Fibroblast of skin of back (primary cell): ENCODE measurements around the gene STARD13.

Source experiments
- DNase-seq: peaks from one replicate; pipeline ENCODE4 v3.0.0-alpha.2; 2013

STARD13 gene

DNA sequence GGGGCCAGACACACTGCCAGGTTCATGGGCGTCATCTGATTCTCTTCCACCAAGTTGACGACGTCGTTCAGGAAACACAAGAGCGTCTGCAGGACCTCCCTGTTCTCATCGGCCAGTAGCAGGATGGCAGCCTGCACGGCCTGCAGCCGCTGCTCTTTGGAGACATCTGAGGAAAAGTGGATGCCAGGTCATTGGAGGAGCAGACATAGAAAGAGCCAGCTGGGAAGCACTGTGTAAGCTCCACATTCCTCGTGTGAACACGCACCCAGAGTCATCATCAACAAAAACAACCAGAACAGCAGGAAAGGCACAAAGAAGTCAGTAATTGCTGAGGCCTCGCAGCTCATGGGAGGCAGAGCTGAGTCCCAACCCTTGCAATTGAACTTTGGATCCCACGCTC, 172.8 kb downstream of the STARD13 start:
- peak; percentile 24 for DNase-seq

- peak; percentile 47 for DNase-seq
These were observed 174.0 kb downstream of the STARD13 start for GRCh38 chr13:33111414-33112110.

DNA sequence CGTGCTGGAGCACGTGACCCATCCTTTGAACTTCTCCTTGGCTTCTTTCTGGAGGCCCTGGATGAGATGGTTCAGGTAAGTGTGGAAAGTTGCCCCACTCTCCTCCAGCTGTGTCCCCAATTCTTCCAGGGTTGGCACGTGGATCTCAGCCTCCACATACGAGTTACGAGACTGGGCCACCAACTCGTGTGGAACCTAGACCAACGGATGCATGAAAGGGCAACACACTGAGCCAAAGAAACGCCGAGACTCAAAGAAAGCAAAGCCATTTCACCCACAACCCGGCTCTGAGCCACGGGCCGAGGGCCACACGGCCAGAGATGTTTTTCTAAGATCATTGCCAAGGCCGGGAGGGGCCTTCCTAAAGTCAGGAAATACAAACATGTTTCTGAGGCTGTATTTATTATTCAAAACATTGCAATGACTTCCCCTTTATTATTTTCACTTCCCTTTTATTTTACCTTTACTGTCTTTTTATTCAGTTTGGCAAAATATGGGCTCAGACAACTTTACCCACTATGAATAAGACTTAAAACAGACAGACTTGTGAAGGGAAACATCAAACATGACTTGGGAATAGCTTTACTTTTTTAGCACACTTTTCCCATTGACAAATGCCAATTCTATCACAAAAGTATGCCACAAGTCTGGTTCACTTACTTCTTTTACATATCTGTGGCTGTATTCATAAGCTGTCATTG, 174.7 kb downstream of the STARD13 start:
- DNase-seq: peak; percentile 34

DNA sequence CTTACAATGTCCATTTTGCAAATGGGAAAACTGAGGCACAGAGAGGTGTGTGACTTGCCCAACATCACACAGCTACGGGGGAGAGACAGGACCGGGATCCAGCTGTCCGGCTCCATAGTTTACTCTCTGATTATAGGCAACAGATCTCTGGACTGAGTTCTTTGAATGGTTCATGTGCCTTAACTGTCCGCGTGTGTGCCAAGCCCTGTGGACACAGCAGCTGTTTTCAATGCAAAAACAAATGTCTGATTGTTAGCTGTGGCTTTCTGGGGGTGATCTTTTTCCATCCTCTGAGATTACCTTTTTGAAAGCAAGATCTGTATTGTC, 175.2 kb downstream of the STARD13 start:
- no peak for DNase-seq

DNA sequence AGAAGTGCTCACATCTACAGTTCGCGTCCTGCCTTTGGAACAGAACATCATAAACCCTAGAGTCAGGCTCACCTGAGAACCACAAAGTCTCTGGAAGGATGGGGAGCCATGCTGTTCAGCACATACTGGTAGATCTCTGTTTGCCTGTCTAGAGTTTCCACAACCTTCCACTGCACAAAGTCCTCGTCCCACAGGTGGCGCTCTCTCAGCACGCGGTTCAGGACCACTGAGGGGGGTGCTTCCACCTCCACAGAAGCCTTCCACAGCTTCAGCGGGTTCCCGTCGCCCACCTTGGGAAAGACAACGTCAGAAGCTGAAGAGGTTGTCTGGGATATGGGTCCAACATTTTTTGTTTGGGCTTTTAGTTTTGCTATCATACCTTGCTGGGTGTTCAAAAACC, 175.8 kb downstream of the STARD13 start:
- DNase-seq: no peak

DNA sequence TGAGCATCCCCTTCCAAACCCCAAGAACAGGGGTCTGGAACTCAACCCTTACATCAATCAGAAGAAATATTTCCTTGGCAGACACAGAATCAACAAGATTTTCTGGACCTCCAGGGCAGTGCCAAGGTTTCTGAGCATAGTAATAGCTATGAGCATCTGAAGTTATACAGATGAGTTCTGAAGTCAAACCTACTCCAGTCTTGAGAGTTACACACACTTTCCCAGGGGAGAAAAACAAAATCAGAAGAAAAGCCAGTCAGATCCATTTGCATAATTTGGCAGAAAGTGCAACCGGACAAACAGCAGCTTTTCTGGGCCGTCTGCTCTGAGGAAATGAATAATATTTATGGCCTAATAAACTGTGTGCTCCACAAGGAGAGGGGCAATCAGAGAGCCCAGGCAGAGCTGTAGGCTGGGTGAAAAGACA, 176.3 kb downstream of the STARD13 start:
- DNase-seq: no peak

- peak; percentile 76 for DNase-seq
These were observed 176.9 kb downstream of the STARD13 start for GRCh38 chr13:33108620-33109019.

- DNase-seq: no peak
These were observed 178.2 kb downstream of the STARD13 start for GRCh38 chr13:33107361-33107760.

GRCh38 chr13:33106656-33107360, 178.7 kb downstream of the STARD13 start:
- no peak for DNase-seq

GRCh38 chr13:33105387-33106005, 180.1 kb downstream of the STARD13 start:
- no peak for DNase-seq

GRCh38 chr13:33103457-33103856, 182.1 kb downstream of the STARD13 start:
- DNase-seq: no peak

DNA sequence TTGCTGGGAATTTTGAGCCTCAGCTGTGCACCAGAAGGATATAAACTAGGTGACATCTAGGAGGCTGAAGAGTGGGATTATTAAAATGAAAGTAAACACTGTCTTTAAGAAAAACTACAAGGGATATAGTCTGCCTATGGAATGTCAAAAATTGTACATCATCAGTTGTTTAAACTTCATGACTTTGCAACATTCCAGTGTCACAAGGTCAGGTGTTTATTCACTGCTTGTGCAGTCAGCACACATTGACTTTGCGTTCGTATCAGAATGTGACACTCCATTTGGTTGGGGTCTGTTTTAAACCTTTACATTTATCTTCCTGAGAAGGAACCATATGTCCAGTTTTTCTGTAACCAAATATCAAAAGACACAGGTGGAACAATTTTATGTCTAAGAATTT, 183.7 kb downstream of the STARD13 start:
- DNase-seq: no peak

DNA sequence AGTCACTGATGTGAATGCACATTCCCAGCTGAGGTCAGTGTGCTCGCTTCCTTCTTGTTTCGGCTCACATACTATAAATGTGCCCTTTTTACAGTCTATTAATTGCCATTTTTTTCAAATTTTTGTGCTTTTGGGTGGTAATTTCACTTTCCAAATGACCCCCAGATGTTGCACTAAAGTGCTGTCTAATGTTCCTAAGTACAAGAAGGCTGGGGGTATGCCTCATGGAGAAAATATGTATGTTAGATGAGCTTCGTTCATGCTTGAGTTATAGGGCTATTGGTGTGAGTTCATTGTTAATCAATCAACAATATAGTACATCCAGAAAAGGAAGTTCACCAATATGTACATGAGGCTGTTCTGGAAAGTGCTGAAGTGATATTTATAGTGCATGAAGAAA, 184.7 kb downstream of the STARD13 start:
- no peak for DNase-seq

DNA sequence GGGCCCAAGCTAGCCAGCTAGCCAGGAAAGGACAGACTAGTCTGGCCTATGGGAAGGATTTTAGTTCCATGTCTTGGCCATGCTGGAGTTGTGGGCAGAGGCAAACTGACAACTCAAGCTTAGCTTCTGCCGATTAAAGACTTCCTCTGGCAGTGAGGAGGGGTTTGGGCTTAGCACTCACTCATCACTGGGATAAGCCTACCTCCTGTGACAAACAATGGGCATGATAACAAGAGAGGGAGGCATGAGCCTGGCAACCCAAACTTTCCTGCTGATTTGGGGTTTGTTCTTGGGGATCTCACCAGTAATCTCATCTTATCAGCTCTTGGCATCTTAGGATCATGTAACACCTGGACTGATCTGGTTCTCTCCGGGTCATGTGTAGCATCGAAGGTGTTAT, 185.7 kb downstream of the STARD13 start:
- DNase-seq: no peak

DNA sequence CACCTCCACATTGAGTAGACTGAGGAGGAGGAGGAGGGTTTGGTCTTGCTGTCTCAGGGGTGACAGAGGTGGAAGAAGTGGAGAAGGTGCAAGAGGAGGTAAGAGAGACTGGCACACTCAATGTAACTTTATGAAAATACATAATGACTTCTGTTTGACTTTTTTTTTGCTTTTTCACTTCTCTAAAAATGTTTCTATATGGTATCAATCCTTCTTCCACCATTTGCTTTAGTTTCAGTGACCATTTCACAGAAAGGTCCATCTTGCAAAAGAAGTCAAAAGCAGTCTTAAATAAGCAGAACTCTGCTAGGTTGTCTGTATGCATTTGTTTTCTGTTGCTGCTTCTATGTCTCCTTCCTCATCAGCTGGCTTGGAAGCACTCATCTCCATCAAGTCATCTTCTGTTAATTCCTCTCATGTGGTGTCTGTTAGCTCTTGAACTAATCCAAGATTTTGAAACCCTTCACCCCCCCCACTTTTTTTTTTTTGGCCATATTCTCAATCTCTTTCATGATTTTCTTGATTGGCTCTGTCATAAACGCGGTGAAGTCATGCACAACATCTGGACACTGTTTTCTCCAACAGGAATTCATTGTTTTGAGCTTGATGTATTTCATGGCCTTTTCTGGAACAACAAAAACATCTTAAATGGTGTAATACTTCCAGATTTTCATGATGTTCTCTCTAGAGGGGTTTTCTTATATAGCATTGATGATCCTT, 188.5 kb downstream of the STARD13 start:
- no peak for DNase-seq

DNA sequence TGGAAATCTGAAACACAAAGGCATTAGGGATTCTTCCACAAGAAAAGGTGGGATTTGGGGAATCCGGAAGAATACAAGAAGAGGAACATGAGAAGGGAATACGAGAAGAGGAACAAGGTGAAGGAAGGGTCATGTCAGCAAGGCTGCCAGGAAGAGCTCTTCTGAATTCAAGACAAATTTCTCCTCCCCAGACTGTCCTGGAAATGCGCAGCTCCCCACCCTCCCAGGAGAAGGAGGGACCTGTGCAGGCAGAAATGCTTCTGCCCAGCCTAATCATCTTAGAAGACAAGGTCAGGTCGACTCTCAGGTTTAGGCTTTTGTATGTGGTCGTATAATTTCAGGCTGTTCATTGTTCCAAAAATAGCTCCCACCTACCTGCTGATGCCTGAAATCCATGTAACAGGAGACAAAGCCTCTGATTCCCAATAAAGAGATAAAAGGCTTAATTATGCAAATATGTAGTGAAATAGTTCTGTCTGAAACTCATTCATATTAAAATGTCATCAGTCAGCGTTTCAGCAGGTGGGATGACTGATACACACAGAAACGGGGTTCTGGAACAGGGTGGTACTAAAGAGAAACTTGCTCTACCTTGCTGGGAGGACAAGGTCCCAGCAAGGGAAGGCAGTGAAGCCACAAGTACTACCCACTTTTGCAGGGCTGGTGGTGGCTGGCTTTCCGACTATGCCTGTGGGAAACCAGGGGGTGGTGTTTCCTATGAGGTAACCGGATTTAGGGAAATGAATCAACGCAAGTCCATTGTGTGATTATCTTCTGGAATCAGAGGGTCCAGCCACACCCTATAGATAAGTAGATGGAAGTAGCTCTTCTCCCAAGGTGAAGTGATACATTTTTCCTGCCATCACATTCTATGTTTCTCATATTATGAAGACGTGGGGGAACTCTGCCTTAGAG, 193.2 kb downstream of the STARD13 start:
- no peak for DNase-seq

GRCh38 chr13:33091415-33091774, 194.2 kb downstream of the STARD13 start:
- no peak for DNase-seq

GRCh38 chr13:33090755-33091414, 194.7 kb downstream of the STARD13 start:
- no peak for DNase-seq

GRCh38 chr13:33089311-33089710, 196.2 kb downstream of the STARD13 start:
- DNase-seq: no peak

DNA sequence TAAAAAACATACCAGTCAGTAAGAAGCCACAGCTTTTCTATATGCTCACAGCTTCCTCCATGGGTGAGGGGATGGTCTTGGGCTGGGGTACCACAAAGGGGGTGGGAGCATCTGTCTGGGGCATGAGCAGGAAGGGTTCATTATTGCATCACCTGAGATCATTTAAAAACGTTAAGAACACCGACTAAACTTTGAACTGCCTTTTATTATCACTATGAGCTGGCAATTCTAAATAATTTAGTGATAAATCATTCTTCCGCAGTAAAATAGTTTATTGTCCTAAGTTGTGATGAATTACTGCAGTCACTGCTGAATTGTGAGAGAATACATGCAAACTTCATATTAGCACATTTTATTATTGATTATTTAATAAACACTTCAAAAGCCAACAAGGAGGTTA, 197.8 kb downstream of the STARD13 start:
- peak; percentile 13 for DNase-seq

- DNase-seq: no peak
These were observed 198.5 kb downstream of the STARD13 start for GRCh38 chr13:33087091-33087490.
